NCI-H748 (cell line): Measurements from ENCODE around the gene SETBP1.

Source experiments
- DNase-seq: peaks from one replicate; lab custom pipeline; 2025; ENCODE audit not compliant: unreplicated experiment; lab: John Stamatoyannopoulos, UW

SETBP1 gene

GRCh38 chr18:44957025-44957424 is 276.3 kb downstream of the SETBP1 start:
- no peak for DNase-seq

- no peak for DNase-seq
Measured at GRCh38 chr18:44957461-44957860, 276.8 kb downstream of the SETBP1 start.

DNA sequence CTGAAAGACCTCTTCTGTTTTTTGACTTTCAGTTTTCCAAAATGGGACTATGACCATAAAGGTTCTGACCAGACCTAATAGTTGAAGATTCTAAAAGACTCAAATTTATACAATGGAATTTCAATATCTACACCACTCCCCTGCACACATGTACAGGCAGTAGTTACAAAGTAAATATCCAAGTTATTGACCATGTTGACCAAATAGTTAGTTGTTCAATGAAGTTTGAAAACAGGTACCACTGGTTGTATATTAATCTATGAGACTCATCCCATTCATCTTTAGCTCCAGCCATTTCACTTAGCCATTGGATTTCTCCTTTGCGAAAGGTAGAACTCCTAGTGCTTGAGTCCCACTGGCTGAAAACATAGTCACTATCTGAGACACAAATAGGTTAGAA is 277.4 kb downstream of the SETBP1 start:
- no peak for DNase-seq

DNA sequence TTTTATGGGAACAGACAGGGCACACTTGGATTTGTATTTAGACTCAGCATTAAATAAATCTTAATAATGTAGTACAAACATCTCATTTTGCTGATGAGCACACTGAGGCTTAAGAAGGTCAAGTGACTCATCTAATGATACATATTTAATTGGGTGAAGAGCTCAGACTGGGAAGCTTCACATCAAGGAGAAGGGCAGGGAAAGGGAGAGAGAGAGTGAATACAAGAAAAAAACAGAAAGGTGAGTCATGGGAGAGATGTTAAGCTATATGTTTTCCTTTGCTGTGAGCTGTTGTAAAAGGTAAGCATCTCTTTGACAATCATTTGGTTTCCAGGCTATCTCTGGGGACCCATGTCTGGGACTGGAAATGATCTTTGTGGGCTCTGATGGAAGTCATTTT is 277.8 kb downstream of the SETBP1 start:
- DNase-seq: no peak

- DNase-seq: no peak
Measured at GRCh38 chr18:44959013-44959412, 278.3 kb downstream of the SETBP1 start.

- no peak for DNase-seq
Measured at GRCh38 chr18:44960580-44960979, 279.9 kb downstream of the SETBP1 start.

GRCh38 chr18:44961288-44961995 is 280.8 kb downstream of the SETBP1 start:
- DNase-seq: no peak

DNA sequence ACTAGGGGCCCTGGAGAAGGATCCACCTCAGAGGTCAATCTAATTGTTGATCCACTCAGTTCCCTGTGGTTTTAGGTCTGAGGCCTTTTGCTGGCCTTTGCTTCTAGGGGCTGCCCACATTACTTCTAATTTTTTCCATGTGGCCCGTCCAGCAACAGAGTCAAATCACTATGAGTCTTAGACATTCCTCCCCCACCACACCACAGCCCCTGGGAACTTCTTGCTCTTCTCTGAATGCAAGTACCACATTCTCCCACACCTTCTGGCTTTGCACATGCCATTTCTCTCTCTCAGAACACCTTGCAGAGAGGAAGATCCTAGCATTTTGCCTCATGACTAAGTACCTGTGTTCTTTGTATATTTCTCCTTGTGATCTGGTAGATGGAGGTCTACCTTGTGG is 286.9 kb downstream of the SETBP1 start:
- DNase-seq: no peak

DNA sequence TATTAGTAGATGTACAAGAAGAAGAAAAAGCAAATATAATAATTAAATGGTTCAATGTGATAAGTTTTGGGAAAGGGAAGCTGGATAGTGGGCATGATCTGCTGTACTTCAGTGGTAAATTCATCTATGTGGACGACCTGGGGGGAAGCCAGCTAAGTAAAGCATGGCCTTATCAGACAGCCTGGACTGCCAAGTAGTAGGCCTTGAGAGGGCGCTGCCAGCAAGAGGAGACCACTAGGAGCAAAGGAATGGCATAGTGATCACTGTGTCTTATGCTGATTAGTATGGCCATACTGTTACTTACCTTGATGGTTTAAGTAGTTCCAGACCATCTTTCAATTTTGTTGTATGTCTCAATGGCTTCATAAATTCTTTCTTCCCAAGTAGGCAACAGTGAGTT is 287.6 kb downstream of the SETBP1 start:
- no peak for DNase-seq

DNA sequence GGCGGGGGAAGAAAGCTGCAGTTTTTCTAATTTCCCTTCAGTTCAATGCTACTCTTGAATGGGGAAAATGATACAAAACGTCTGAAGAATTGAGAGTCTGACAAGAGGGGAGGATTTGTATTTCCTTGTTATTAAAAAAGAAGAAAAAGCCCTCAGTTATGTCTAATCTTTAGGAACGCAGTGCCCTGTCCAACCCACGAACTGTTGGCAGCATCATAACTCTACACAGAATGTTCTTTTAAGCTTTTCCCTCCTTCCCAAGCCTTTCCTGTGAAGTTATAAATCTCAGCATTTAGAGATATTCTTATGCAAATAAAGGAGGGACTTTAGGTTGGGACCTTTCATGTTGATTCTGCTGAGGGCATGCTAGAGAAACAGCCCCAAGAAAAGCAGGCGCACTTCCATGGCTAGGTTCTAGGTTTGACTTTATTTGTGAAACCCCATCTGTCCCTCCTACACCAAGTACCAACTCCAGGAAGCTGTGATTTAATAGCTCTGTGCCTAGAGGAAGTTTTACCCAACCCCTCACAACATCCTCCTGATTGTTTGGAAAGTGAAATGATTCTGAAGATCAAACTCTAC is 288.6 kb downstream of the SETBP1 start:
- DNase-seq: no peak

DNA sequence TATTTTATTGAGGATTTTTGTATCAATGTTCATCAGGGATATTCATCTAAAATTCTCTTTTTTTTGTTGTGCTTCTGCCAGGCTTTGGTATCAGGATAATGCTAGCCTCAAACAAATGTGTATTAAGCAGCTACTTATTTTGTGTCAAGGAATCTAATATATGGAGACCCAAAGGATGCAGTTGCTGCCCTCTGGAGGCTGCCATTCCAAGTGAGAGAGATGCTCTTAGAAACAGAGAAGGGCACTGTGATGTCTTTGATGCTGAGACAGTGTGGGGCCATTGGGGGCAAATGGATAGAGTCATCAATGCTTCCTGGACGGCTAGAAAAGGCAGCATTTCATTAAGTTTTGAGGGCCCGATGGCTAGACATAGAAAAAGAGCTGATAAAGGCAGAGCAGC is 292.6 kb downstream of the SETBP1 start:
- no peak for DNase-seq

DNA sequence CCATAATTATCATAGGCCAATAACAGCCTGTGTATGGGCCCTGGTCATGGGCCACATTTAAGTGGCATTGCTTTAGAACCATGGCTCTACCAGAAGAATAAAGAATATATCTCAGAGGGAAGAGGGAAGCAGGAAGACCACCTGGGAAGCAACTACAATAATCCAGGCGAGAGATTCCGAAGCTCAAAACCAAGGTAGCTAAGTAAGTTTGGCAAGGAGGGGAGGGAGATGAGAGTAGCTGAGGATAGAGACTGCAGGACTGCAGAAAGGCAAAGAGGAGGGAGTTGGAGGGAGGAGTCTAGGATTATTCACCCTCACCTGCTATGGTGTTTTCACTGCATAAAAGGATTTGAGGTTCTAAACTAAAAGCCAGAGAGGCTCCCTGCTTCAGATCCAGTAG is 293.5 kb downstream of the SETBP1 start:
- DNase-seq: no peak

GRCh38 chr18:44977856-44978255 is 297.2 kb downstream of the SETBP1 start:
- no peak for DNase-seq

DNA sequence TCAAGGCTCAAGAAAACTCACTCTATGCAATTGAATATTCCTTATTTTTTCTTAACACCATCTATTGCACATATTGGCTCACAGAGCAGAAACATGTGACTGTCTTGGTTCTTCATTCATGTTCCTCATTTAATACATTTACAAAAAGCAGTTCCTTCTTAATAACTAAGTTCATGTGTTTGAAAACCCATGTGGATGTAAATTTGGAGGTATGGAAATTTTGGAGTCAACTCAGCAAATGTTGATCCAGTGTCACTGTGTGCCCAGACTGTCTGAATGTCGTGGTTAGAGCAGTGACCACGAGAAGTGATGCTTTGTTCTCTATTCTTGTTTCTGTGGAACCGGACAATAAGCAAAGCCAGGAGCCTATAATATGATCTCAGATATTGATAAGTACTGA is 299.1 kb downstream of the SETBP1 start:
- no peak for DNase-seq

GRCh38 chr18:44981121-44981520 is 300.4 kb downstream of the SETBP1 start:
- DNase-seq: no peak

- no peak for DNase-seq
Measured at GRCh38 chr18:44986933-44987332, 306.2 kb downstream of the SETBP1 start.

DNA sequence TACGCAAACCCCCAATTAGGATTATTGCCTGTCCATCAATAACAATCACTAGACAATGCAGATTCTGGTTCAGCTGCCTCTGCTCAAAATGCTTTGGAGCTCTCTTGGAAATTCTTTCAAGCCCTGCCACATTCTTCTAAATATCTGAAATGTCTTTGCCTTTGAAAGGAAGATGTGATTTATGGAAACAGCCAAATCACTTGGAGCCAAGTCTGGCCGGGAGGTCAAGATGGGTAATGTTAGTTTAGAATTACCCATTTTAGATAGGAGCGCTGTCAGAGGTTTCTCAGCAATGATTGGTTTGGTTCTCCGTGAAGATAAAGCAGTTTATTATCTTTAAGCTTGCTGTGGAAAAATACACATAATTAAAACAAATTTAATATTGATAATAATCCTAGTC is 306.7 kb downstream of the SETBP1 start:
- no peak for DNase-seq

DNA sequence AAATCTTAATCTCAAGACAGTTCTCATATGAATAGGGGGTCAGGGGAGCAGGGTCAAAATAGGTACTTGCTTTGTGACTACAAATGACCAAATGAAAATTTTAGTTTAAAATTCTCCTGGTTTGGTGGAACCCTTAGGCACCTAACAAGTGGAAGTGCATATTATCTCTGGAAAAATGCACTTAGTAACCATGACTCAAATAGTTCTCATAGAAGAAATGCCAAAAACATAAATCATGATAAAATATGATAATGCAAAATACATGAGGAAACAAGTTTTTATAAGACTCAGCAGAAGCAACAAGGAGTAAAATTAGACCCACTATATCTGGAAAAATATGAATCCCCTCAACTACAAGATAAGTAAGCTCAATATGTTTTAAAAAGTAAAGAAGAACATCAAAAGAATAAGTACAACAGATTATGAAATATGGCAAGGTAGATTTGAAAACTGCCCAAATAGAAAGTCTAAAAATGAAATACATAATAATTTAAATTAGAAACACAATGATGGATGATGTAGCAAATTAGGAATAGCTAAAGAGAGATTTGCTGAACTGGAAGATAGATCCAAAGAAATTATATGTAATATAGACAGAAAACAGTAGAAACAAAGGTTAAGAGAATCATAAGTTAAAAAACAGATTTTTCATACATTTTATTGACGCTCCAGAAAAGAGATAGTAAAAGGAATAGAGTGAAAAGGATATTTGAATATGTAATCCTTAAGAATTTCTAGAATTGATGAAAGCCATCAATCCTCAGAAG is 308.3 kb downstream of the SETBP1 start:
- DNase-seq: no peak

GRCh38 chr18:44996261-44996660 is 315.6 kb downstream of the SETBP1 start:
- no peak for DNase-seq

- DNase-seq: no peak
Measured at GRCh38 chr18:44997174-44997573, 316.5 kb downstream of the SETBP1 start.

DNA sequence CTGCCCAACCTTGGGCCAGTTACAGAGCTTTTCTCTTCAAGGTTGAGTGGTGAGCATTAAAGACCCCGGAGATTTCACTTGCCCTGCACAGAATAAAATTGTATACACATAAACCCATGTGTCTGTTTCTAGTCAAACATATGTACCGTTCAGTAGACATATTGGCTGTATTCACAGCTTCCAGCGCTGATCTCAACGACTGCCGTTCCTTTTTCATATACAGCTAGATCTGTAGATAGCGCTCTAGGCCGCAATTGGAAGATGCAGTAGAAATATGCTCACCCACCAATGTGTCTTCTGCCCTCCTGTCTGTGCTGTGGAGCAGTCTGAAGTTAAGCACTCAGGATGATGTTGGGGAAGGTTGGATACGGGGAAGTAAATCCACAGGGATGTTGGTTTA is 317.7 kb downstream of the SETBP1 start:
- DNase-seq: no peak

- DNase-seq: no peak
Measured at GRCh38 chr18:45004546-45005080, 323.9 kb downstream of the SETBP1 start.
